HG02763 (cell line): ENCODE data around the gene MAML3.

Source experiments
- ATAC-seq: cut with Tn5 transposase; IDR thresholded peaks from one replicate; pipeline ENCODE4 v1.9.1; 2021; ENCODE audit warnings: mild to moderate bottlenecking, moderate library complexity; ENCODE audit not compliant: unreplicated experiment

The MAML3 gene

GRCh38 chr4:139823746-139824145 is 330.2 kb downstream of the MAML3 start:
- no peak for ATAC-seq

- ATAC-seq: no peak
Observed at GRCh38 chr4:139823345-139823744, 330.6 kb downstream of the MAML3 start.

- no peak for ATAC-seq
Observed at GRCh38 chr4:139822391-139822790, 331.6 kb downstream of the MAML3 start.

- no peak for ATAC-seq
Observed at GRCh38 chr4:139819082-139819481, 334.9 kb downstream of the MAML3 start.

GRCh38 chr4:139817657-139818452 is 336.1 kb downstream of the MAML3 start:
- ATAC-seq: no peak

GRCh38 chr4:139816856-139817255 is 337.1 kb downstream of the MAML3 start:
- ATAC-seq: no peak

GRCh38 chr4:139815778-139816601 is 338.0 kb downstream of the MAML3 start:
- ATAC-seq: no peak

- ATAC-seq: no peak
Observed at GRCh38 chr4:139814323-139815015, 339.5 kb downstream of the MAML3 start.

GRCh38 chr4:139813881-139814280 is 340.1 kb downstream of the MAML3 start:
- no peak for ATAC-seq

GRCh38 chr4:139810710-139811109 is 343.3 kb downstream of the MAML3 start:
- ATAC-seq: no peak

GRCh38 chr4:139809757-139810140 is 344.2 kb downstream of the MAML3 start:
- no peak for ATAC-seq

- no peak for ATAC-seq
Observed at GRCh38 chr4:139808808-139809756, 344.9 kb downstream of the MAML3 start.

GRCh38 chr4:139808381-139808807 is 345.6 kb downstream of the MAML3 start:
- ATAC-seq: no peak

- no peak for ATAC-seq
Observed at GRCh38 chr4:139807483-139807882, 346.5 kb downstream of the MAML3 start.

GRCh38 chr4:139806929-139807328 is 347.1 kb downstream of the MAML3 start:
- no peak for ATAC-seq

GRCh38 chr4:139802931-139803330 is 351.1 kb downstream of the MAML3 start:
- no peak for ATAC-seq

- no peak for ATAC-seq
Observed at GRCh38 chr4:139802488-139802887, 351.5 kb downstream of the MAML3 start.

- no peak for ATAC-seq
Observed at GRCh38 chr4:139801895-139802294, 352.1 kb downstream of the MAML3 start.

GRCh38 chr4:139800082-139800481 is 353.9 kb downstream of the MAML3 start:
- ATAC-seq: no peak

- no peak for ATAC-seq
Observed at GRCh38 chr4:139799615-139800014, 354.4 kb downstream of the MAML3 start.
